Medulla oblongata (tissue), 1 donor: ENCODE results near the gene CLRN2.
"Not testable (repeated sequence)": the region's sequence is repeated elsewhere in the genome, so short reads cannot be mapped to it uniquely, and the experiment has no call there.

ENCODE experiments used
- DNase-seq: peaks from one replicate; pipeline ENCODE4 v3.0.0-alpha.2; 2015; ENCODE audit errors: extremely low spot score

CLRN2 gene

DNA sequence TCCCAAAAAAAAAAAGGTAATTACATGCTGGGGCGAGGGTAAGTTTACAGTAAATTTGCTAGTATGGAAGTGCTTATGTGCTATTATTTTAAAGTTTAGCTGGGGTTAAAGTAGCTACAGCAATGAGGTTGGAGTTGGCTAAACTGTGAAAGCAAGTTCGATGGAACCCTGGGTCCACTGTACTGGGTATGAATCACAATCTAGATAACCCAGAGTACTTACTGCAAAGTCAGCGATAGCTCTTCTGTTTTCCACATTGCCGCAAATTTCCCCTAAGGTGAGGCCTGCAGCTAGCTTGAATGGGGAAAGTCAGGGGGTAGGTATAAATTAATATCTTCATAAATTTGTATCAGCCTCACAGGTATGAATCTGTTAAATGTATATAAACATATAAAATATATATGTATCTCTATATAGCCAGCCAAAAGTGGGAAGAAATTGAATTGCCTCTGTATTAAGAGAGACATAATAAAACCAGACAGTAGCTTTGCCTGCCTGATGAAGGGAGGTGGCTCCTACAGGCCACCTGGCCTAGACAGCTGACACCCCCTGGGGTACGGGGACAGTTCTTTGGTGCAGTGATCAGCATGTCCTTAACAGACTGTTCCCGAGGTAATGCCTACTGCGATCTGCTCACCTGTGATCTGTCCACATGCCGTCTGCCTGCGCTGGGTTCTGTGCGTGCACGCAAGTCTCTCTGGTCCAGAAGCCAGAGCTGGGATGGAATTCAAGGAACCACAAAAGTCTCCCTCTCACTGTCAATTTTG, 30.6 kb downstream of the CLRN2 start:
- DNase-seq, result no peak

DNA sequence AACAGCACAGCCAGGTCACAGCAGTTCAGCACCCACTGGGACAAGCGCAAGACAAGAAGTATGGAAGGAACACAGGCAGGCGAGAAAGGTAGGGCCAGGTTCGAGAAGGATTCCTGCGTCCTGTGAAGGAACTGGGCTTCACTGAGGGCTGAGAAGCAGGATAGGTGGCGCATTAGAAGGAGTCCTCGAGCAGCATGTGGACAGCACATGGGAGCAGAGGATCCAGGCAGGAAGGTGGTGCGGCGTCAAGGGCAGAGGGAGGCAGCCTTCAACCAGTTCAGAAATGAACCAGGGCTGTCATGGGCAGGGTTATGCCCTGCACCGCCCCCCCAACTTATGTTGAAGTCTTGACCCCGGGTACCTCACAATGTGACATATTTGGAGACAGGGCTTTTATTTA, 31.3 kb downstream of the CLRN2 start:
- no peak for DNase-seq

DNA sequence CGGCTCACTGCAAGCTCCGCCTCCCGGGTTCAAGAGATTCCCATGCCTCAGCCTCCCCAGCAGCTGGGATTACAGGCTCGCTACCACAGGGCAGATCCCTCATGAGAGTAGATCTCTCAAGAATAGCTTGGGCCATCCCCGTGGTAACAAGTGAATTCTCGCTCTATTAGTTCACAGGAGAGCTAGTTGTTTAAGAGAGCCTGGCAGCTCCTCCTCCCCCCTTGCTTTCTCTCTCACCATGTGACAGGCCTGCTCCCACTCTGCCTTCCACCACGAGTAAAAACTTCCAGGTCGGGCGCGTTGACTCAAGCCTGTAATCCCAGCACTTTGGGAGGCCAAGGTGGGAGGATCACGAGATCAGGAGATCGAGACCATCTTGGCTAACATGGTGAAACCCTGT, 31.7 kb downstream of the CLRN2 start:
- no peak for DNase-seq

DNA sequence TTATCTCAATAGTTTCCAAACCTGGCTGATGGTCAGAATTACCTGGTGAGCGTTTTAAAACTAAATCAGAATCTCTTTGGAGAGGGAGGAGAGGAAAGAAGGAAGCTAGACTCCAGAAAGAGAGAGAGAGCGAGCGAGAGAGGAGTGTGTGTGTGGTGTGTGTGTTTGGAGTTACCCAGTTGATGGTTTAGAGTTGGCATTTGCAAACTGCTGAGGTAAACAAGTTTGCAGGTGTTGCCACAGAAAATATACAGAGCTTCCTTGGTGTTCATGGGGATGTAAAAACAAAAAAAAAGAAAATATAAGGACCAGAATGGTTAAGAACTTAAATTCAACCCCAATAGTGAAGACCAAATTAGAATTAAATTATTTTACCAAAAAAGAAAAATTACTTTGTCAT, 35.6 kb downstream of the CLRN2 start:
- no peak for DNase-seq

DNA sequence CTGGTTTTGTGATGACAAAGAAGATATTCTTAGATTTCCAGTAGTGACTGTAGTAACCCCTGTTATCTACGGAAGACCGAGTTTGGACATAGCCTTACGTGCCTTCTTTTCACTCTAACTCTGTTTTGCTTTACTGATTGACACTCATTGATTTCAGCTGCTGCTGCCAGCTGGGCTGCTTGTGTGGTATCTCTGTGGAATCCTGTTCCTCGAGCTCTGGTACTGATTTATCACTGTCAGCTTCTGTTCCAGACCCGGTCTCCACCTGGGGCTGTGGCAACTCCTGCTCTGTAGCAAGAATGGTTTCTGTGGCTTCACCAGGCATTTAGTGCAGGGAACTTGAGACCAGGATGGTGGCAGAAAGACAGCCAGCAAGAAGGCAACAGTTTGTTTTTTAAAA, 37.5 kb downstream of the CLRN2 start:
- no peak for DNase-seq

DNA sequence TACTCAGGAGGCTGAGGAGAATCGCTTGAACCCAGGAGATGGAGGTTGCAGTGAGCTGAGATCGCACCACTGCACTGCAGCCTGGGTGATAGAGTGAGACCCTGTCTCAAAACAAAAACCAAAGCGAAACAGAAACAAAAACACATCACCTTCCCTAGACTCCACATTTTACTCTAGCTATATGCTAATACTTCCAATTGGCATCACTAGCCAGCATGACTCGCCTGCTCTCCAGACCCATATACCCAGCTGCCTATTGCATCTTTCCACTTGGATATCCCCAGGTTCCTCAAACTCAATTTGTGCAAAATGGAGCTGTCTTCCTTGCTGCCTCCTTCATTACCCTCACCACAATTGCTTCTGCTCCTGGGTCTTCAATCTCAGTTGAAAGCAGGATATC, 39.6 kb downstream of the CLRN2 start:
- DNase-seq, result no peak

DNA sequence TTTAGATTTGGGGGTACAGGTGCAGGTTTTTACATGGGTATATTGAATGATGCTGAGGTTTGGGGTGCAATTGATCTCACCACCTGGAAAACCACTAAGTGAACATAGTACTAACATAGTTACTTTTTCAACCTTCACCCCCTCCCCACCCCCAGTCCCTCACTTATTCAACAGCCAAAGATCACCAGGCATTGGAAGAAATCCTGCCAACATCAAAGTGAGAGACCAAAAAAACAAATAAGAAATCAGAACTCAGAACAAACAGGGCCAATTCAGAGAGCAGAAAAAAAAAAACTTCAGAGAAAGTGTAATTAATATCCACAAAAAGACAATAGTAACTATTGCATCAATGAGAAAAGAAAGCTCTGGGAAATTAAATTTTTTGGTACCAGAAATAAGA, 41.5 kb downstream of the CLRN2 start:
- no peak for DNase-seq

DNA sequence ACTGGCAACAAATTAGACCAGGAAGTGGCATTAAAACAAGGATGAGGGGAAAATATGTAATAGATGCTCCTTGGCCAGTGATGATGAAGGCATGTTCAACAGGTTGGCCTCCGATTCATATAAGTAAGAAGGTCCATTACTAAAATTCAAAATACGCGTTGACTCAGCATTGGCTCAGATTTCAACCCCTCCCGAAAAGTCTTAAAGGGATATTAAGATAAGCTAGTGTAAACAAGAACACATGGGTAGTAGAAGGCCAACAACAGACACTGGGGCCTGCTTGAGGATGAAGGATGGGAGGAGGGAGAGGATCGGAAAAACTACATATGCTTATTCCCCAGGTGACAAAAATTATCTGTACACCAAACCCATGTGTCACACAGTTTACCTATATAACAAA, 42.9 kb downstream of the CLRN2 start:
- DNase-seq, result no peak

DNA sequence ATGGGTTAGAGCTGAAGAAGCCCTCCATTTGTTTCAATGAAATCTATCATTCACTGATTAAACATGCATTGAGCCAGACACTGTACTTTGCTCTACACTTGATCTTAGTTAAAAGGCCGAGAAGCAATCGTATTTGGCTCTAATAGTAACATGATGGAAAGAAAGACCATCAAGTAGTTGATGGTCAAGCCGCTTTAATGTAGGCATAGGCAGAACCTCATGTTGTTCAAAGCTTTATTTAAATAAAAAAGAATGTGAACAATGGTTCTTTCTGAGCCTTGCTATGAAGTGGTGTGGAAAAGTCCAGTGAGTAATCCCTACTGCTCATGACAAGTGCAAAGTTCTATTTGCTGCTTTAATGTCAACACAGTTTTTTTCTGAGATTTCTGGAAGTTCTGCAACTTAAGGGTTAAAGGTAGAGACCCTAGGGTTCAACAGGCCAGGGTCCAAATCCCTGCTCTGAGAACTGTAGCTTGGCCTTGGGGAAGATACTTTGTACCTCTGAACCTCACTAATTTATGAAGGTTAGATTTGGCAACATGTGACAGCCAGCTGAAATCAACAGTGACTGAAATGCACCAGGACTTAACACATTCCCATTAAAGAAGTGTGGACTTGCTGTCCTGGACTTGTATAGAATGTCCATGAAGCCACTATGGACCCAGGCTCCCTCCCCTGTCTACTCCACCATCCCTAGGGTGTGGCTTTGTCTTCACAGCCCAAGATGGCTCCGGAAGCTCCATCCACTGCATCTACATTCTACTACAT, 44.2 kb downstream of the CLRN2 start:
- no peak for DNase-seq

DNA sequence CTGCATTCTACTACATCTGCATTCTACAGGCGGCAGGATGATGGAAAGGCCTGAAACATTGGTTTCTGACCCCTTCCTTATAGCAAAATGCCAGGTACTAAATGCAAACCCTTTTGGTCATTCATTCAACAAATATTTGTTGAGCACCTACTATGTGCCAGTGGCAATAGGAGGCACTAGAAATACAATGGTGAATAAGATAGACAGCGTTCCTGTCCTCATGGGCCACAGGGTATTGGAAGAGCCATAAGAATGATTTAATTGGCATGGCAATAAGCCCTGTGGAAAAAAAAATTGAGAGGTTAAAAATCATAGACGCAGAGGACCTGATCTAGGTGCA, 44.7 kb downstream of the CLRN2 start:
- no peak for DNase-seq

DNA sequence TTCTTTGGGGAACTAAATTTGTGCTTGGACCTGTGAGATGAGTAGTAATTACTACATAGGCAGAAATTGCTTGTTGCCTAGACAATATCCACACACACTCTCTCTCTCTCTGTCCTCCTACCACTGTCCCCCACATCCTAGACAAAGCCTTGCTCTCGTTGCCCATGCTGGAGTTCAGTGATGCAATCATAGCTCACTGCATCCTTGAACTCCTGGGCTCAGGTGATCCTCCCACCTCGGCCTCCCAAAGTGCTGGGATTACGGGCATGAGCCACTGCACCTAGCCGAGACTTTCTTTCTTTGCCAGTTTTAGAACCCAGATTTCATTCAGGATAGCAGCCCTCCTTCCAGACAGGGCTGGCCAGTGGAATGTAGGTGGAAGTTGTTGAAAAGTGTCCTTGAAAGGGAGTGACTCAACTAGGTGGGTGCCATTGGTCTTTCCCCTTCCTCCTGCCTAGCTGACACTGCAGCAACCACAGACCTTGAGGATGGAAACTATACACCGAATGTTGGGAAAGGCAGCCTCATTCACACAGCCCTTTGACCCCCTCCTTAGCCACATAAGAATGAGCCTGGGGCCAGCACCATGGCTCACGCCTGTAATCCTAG, 45.2 kb downstream of the CLRN2 start:
- DNase-seq, result no peak

DNA sequence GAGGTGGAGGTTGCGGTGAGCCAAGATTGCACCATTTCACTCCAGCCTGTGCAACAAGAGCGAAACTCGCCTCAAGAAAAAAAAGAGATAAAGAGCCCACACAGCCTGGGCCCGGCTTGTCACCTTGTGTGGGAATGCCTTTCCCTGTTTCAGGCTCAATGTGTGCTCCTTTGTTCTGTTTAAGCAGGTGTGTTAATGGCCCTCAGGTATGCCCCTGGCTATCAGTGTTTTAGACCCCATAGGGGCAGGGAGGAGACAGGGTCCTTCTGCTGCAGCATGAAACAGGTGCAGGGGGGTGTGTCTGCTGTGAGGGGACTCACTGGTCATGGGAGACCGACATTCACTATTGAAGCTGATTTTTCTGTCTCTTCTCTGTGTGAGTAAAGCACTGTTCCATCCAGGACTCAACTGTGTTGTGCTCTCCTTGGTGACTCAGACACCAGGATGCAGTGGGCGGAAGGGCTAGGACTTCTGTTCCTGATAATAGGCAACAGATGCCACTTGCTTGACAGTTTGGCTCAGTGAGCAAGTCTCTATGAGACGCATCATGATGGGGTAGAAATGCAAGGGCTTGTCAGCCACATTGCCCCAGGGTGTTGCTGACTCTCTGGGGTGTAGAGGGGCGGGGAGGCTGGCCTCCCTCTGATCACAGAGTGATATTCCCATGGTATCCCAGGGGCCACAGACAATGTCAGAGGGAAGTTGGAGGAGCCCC, 46.4 kb downstream of the CLRN2 start:
- DNase-seq, result no peak

DNA sequence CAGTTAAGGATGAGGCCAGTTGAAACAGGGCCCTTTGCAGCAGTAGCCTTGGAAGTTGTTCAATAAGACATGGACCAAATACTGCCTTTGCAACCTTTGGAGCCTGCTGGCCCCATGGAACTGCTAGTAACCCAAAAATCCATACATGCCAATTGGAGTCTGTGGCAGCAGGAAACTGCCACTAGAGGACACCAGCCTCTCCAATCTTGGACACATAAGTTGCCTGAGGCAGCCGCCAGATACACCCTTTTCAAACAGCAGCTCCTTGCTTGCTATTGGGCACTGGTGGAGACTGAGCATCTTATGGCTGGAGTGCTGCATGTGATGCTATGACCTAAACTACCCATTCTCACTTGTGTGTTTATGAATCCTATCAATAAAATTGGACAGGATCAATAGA, 47.2 kb downstream of the CLRN2 start:
- DNase-seq, result no peak

DNA sequence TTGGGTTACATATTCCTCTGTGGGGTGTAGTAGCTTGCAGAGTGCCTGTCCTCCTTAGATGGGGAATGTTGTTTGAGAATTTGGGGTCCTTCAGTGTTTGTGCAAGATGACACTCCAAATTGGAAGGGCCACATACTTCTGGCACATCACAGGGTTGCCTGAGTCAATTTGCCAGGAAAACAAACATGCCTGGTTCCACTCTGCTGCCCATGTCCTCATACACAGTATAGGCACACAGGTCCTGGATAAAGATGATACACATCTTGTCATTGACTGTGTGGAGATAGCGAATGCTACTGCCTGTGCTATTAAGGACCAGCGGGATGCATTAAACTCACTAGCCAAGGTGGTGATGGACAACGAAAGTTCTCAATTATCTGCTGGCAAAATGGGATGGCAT, 50.9 kb downstream of the CLRN2 start:
- DNase-seq, result no peak

DNA sequence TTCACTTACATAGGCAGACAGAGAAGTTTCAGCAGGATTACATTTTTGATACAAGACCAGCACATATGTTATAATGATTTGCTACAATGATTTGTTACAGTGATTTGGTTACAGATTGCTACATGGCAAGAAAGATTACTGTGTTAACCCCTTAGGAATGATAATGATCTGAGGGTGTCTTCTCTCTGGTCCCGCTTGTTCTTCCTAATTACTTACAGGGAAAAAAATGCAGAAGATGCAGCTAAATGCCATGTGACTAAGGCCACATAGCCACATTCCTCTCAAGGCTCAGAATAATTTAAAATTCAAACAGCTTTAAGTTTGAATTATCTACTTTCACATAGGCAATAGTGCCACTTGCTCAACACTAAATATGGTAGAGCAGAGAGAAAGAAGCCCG, 52.3 kb downstream of the CLRN2 start:
- no peak for DNase-seq

DNA sequence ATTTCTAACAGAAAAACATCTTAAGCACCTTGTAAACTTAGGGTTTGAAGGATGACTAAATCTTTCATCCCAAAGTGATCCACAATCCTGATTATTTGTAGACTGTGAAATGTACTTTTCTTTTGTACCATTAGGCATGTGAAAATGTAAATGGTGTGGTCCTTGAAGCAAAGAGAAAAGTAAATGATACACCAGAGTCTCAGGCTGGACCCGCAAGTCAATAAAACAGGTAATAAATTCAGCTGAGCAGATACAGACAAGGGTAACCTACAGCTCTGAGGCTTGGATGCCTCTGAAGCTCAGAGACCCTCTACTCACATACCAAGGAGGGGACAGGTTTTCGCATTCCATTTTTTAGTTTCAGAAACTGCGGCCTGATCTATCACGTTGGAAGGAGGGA, 59.2 kb downstream of the CLRN2 start:
- DNase-seq, result no peak

DNA sequence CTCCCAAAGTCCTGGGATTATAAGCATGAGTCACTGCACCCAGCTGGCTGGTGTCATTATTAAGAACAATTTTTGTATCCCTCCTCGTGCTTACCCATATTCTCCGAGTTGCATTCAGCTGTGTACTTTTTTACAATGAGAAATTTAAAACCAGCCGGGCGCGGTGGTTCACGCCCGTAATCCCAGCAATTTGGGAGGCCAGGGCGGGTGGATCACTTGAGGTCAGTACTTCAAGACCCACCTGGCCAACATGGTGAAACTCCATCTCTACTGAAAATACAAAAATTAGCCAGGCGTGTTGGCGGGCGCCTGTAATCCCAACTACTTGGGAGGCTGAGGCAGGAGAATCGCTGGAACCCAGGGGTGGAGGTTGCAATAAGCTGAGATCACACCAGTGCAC, 60.2 kb downstream of the CLRN2 start:
- not testable (repeated sequence) for DNase-seq
